GM19240 (cell line): ENCODE data around the gene NFKBIE.
"Not testable (repeated sequence)": the region's sequence is repeated elsewhere in the genome, so short reads cannot be mapped to it uniquely, and the experiment has no call there.

Experiments used
- DNase-seq: peaks from one replicate; pipeline ENCODE4 v3.0.0; 2011; ENCODE audit warnings: low spot score; ENCODE audit not compliant: insufficient read length

NFKBIE gene

GRCh38 chr6:44265007-44265721 is at the start of gene NFKBIE:
Gene NFKBIE, minus strand, starts transcription at chr6:44265551. Its CDS starts 205 bp downstream, at chr6:44265346.
- DNase-seq: peak; percentile 82

- DNase-seq: not testable (repeated sequence)
These were observed 49.3 kb upstream of the NFKBIE start for GRCh38 chr6:44314657-44315056.

- peak; percentile 81 for DNase-seq
These were observed 47.8 kb upstream of the NFKBIE start, which contains the start of gene AARS2 for GRCh38 chr6:44312901-44313788. Gene AARS2, minus strand, starts transcription at chr6:44313347. Its CDS starts 24 bp downstream, at chr6:44313323.

GRCh38 chr6:44311767-44312166 is 46.4 kb upstream of the NFKBIE start:
- no peak for DNase-seq

- DNase-seq: no peak
These were observed 46.0 kb upstream of the NFKBIE start for GRCh38 chr6:44311304-44311703.

- DNase-seq: no peak
These were observed 44.9 kb upstream of the NFKBIE start for GRCh38 chr6:44310241-44310640.

- no peak for DNase-seq
These were observed 44.3 kb upstream of the NFKBIE start for GRCh38 chr6:44309631-44310030.

- DNase-seq: no peak
These were observed 43.7 kb upstream of the NFKBIE start for GRCh38 chr6:44309092-44309491.

- no peak for DNase-seq
These were observed 41.9 kb upstream of the NFKBIE start for GRCh38 chr6:44307217-44307616.

GRCh38 chr6:44306710-44307109 is 41.4 kb upstream of the NFKBIE start:
- DNase-seq: no peak

- DNase-seq: no peak
These were observed 39.9 kb upstream of the NFKBIE start for GRCh38 chr6:44305200-44305725.

- DNase-seq: no peak
These were observed 39.2 kb upstream of the NFKBIE start for GRCh38 chr6:44304282-44305199.

GRCh38 chr6:44303842-44304241 is 38.5 kb upstream of the NFKBIE start:
- no peak for DNase-seq

- no peak for DNase-seq
These were observed 37.5 kb upstream of the NFKBIE start for GRCh38 chr6:44302856-44303255.

GRCh38 chr6:44301782-44302564 is 36.6 kb upstream of the NFKBIE start:
- DNase-seq: no peak

GRCh38 chr6:44301106-44301505 is 35.8 kb upstream of the NFKBIE start:
- DNase-seq: no peak

GRCh38 chr6:44300292-44300823 is 35.0 kb upstream of the NFKBIE start:
- DNase-seq: no peak

GRCh38 chr6:44298864-44299263 is 33.5 kb upstream of the NFKBIE start:
- DNase-seq: no peak

GRCh38 chr6:44298055-44298803 is 32.9 kb upstream of the NFKBIE start:
- DNase-seq: no peak
